HG03575 (cell line): Measurements from ENCODE around the gene SIGLEC9.
"Not testable (repeated sequence)": the region's sequence is repeated elsewhere in the genome, so short reads cannot be mapped to it uniquely, and the experiment has no call there.

Experiments
- ATAC-seq: cut with Tn5 transposase; IDR thresholded peaks from one replicate; pipeline ENCODE4 v1.9.1; 2021; ENCODE audit not compliant: unreplicated experiment, insufficient number of reproducible peaks, low FRiP score; ENCODE audit errors: extremely low read depth

SIGLEC9 gene

DNA sequence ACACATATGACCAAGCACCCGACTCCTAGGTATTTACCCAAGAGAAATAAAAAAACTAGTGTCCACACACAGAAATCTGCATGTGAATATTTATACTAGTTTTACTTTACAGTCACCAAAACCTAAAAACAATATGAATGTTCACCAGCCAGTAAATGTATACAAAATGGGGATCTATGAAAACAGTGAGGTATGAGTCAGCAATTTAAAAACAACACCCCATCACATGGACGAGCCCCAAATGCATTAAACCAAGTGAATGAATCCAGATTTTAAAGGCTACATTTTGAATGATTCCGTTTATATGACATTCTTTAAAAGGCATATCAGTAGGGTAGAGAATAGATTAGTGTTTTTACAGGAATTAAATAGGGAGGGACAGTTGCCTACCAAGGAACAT, 39.5 kb downstream of the SIGLEC9 start:
- ATAC-seq, result no peak

DNA sequence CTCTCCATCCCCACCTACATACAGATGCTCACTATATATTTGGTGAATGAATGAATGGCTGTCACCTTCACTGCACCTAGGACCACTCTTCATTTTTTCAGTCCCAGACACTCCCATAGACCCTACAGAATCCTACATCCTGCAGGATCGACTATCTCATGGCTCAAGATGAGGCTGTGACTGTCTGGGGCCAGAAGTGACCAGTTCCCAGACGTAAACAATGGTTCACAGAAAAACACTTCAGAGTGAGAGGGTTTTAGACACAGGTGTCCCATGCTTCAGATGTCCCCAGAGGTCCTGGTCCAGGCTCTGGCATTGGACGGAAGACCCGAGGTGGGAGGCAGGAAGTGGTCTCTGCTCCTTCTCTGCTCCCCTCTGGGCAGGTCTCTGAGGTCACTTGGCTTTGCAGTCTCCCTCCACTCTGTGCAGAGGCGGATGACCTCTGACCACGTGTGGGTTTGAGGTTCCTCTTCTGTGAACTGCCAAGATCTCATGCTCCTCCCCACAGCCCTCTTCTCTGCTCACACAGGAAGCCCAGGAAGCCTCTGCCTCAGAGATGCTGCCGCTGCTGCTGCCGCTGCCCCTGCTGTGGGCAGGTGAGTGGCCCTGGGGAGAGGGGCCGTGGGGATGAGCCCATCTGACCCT, 42.3 kb downstream of the SIGLEC9 start:
- ATAC-seq, result no peak

DNA sequence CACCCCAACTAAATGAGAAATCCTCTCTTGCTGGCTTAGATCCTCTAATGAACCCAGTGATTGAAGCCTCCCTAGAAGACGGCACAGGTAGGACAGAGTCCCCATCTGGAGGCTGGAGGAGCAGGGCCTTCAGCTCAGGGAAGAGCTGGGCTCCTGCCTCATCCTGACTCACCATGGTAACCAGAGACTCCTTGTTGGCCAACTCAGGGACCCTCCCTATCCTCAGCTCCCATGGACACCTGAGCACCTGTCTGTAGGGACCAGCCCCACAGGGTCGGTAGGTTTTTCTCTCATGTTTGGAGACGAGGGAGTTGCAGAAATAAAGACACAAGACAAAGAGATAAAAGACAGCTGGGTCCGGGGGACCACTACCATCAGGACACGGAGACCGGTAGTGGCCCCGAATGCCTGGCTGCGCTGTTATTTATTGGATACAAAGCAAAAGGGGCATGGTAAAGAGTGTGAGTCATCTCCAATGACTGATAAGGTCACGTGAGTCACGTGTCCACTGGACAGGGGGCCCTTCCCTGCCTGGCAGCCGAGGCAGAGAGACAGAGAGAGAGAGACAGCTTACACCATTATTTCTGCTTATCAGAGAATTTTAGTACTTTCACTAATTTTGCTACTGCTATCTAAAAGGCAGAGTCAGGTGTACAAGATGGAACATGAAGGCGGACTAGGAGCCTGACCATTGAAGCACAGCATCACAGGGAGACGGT, 44.0 kb downstream of the SIGLEC9 start:
- ATAC-seq, result no peak

DNA sequence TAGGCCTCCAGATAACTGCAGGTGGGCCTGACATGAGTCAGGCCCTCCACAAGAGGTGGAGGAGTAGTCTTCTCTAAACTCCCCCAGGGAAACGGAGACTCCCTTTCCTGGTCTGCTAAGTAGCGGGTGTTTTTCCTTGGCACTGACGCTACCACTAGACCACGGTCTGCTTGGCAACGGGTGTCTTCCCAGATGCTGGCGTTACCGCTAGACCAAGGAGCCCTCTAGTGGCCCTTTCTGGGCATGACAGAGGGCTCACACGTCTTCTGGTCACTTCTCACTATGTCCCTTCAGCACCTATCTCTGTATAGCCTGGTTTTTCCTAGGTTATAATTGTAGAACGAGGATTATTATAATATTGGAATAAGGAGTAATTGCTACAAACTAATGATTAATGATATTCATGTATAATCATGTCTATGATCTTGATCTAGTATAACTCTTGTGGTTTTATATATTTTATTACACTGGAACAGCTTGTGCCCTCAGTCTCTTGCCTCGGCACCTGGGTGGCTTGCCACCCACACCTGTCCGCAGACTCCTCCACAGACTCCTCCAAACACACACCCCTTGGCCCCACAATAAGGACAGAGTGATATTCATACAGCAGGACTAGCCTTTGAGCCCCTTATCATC, 44.7 kb downstream of the SIGLEC9 start:
- ATAC-seq, result not testable (repeated sequence)

DNA sequence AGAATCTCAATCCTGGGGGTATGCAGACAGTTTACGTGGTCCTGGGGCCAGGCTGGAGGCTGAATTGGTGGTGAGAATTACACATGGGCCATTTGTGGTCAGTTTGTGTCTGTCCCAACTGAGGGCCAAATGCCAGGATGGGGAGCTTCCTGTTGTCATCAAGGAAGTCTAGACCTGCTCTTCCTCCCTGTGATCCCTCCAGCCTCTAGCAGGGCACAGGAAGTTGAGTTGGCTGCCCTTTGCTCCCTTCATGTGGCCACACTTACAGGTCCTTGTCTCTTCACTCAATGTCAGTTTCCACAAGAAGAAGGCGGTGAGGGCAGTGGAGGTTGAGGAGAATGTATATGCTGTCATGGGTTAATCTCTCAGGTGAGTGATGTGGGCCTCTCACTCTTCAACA, 47.5 kb downstream of the SIGLEC9 start:
- no peak for ATAC-seq

DNA sequence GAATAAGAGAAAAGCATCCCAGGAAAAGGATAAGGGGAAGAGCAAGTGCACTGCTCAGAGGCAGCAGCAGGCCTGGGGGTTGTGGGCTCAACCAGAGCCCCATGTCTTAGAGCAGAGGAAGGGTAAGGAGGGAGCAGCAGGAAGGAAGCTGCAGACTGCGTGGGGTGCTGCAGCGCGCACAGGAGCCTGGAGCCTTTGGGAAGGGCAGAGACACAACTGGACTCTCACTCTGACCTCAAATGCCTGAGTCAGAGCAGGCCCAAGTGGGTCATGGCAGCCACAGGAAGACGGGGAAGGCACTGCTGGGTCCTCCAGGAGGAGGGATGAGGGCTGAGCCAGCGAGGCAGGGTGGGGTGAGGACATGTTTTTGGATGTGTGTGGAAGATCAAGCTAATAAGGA, 49.0 kb downstream of the SIGLEC9 start:
- no peak for ATAC-seq

DNA sequence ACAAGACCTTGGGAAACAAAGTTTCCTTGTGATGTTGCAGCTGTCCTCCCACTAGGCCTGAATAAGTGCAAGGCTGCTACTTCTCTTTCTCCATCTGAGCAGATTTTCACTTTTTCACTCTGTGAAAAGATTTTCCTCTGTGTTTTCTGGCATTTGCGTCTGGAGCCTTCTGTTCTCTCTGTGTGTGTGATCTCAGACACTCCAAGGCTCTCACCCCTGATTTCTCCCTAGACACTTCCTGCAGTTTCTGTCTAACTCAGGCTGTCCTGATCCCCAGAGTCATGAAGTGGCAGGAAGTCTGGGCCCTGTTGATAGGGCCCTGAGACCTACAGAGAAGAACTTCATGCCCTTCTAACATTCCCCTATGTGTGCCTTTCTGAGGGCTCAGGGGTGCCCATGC, 54.5 kb downstream of the SIGLEC9 start:
- no peak for ATAC-seq
